Activated CD4-positive, alpha-beta memory T cell treated with anti-CD3 and anti-CD28 coated beads for 36 hours (primary cell): ENCODE data around the gene RBM20. TPM values are rescaled to one million over a fixed set of nuclear protein-coding genes. Genes with fewer than 3 reads are reported as not detected.

ENCODE experiments used
- CTCF ChIA-PET: fragments of 350-600 bp; sonication (Branson Sonifier 250); formaldehyde crosslinking; loops from one replicate; lab custom pipeline; 2021; ENCODE audit warnings: antibody characterized with exemption, inconsistent platforms; lab: Charles Lee
- POLR2A ChIA-PET: fragments of 350-600 bp; sonication (Branson Sonifier 250); formaldehyde crosslinking; loops from one replicate; lab custom pipeline; 2021; ENCODE audit warnings: antibody characterized with exemption; lab: Charles Lee
- DNase-seq: peaks from one replicate; pipeline ENCODE4 v3.0.0-alpha.2; 2020
- H3K27ac Mint-ChIP-seq: one replicate; pipeline ENCODE4 v1.8.0; 2021; ENCODE audit warnings: mixed read lengths
- H3K27me3 Mint-ChIP-seq: one replicate; pipeline ENCODE4 v1.8.0; 2021; ENCODE audit warnings: mixed read lengths
- H3K36me3 Mint-ChIP-seq: one replicate; pipeline ENCODE4 v1.8.0; 2021; ENCODE audit warnings: mixed read lengths
- H3K4me1 Mint-ChIP-seq: one replicate; pipeline ENCODE4 v1.8.0; 2021; ENCODE audit warnings: low read depth, mixed read lengths
- H3K4me3 Mint-ChIP-seq: one replicate; pipeline ENCODE4 v1.8.0; 2021; ENCODE audit warnings: mild to moderate bottlenecking, mixed read lengths
- H3K9me3 Mint-ChIP-seq: one replicate; pipeline ENCODE4 v1.8.0; 2021; ENCODE audit warnings: mixed read lengths
- intact Hi-C: fragments of 100-400 bp; cut with micrococcal nuclease; formaldehyde crosslinking; loops from one replicate; pipeline ENCODE4 v1.15.1; 2023
- total RNA-seq, 2 experiments: library from RNA; stranded (reverse); gene quantifications; one replicate each; pipeline ENCODE4 v1.2.3, GENCODE V29; 2021

The RBM20 gene
- total RNA-seq, 2 experiments from 2014 or later: not detected

DNA sequence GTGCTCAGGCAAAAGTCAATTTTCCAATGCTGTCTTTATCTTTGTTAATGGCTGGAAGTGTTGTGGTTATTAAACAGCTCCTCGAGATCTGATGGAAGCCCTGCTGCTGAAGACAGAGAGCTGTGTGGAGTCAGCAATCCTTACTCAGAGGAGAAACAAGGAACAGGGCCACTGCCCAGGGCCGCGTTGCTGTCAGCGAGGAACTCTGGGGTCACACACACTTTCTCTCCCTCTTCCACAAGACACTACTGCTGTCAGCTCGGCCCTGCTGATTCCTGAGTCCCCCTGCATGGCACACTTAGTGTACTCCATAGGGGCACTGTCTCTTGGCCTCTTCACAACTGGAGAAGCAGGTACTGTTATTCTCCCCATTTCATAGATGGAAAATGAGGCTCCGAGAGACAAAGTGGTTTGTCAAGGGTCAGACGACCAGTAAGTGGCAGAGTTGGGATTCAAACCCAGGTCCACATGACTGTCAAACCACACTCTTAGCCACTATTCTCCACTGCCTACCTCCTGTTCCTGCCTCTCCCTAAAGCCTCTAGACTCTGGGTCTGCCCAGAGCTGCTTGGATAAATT, 198.3 kb downstream of the RBM20 start:
- Mint-ChIP-seq H3K36me3 (no peaks in the 10 kb centered on the region), H3K27me3 (no peaks in the 10 kb centered on the region), H3K4me1 (peaks cover 25% of the 10 kb centered on the region), H3K4me3 (no peak overlapping the region), H3K9me3 (no peaks in the 10 kb centered on the region), H3K27ac (no peak overlapping the region)
- intact Hi-C loops: loop anchor here (2.0 to 5.0 kb wide), 4 partner anchors 22 to 68 kb away; no protein-coding TSS in a partner anchor
- ChIA-PET CTCF (interaction anchor here (2.4 kb wide), 1 partner anchor 15 kb away, joined by 9 read pairs; no protein-coding TSS in a partner anchor), POLR2A (no interaction called here)
- DNase-seq: no peak

DNA sequence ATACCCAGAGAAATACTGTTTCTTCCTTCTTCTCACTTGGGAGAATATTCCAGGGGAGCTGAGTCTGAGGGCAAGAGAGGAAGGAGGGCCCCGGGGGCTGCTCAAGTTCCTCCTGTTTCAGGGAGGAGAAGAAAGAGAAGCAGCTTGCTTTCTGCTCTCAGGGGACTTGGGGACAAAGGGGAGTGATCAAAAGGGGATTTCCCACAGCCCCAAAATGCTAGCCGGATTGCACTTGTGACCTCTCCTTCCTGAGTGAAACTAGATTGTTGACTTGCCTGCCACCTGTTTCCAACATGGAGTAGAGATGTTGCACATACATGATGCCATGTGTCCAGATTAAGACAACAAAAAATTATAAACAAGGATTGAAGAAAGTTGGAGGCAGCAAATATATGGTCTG, 198.9 kb downstream of the RBM20 start:
- Mint-ChIP-seq H3K9me3 (no peaks in the 10 kb centered on the region), H3K36me3 (no peaks in the 10 kb centered on the region), H3K27me3 (no peaks in the 10 kb centered on the region), H3K27ac (peak overlapping the region; percentile 24), H3K4me3 (no peak overlapping the region), H3K4me1 (peaks cover 25% of the 10 kb centered on the region)
- peak; percentile 70 for DNase-seq
- CTCF ChIA-PET: interaction anchor here (2.4 kb wide), 1 partner anchor 15 kb away, joined by 9 read pairs; no protein-coding TSS in a partner anchor
- POLR2A ChIA-PET: interaction anchor here (1.6 kb wide), 1 partner anchor 10 kb away, joined by 5 read pairs; no protein-coding TSS in a partner anchor
- intact Hi-C loops: loop anchor here (2.0 to 5.0 kb wide), 4 partner anchors 22 to 68 kb away; no protein-coding TSS in a partner anchor

DNA sequence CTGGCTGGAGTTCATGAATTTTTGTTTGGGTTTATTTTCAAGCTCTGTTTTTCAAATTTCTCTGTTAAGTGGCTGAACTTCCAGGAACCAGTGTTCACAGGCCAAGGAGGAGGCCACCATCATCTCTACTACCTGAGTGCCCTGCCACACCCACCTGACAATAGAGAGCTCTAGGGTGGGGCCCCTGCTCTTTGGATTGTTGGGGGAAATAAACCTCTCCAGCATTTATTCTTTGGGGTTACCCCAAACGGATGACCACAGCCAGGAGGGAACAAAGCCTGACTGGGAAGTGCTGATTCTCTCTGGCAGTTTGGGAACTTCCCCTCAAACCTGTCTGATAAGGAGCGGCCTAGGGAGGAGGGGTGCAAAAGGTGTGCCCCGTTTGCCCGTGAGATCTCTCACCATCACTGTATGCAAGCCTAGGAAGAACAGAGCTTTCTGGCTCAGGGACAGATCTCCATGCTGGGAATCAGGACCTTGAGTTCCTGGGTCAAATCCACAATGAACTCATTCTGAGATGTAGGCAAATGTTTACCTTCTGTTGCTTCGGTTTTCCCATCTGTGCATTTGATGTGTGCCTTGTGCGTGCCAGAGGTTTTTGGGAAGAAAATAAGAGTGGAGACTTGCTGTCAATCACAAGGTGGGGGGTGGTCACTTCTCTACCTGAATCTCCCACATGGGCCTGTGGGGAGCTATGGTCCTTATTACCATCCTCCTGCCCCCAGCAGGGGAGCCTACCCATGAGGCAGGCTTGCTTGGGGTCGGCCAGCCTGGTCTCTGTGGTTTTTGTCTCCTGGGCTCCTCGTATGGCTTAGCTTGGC, 199.9 kb downstream of the RBM20 start:
- H3K9me3 Mint-ChIP-seq: no peaks in the 10 kb centered on the region
- intact Hi-C loops: loop anchor here (2.0 to 5.0 kb wide), 4 partner anchors 21 to 69 kb away; no protein-coding TSS in a partner anchor
- no peaks in the 10 kb centered on the region for H3K27me3 Mint-ChIP-seq
- no peaks in the 10 kb centered on the region for H3K36me3 Mint-ChIP-seq
- CTCF ChIA-PET: interaction anchor here (2.4 kb wide), 1 partner anchor 14 kb away, joined by 9 read pairs; no protein-coding TSS in a partner anchor
- no peak for DNase-seq
- no peak overlapping the region for H3K4me3 Mint-ChIP-seq
- POLR2A ChIA-PET: interaction anchor here (0.7 to 1.6 kb wide), 3 partner anchors 9 to 27 kb away, joined by 3 to 5 read pairs (median 3); no protein-coding TSS in a partner anchor
- H3K27ac Mint-ChIP-seq: no peak overlapping the region
- peaks cover 25% of the 10 kb centered on the region for H3K4me1 Mint-ChIP-seq

DNA sequence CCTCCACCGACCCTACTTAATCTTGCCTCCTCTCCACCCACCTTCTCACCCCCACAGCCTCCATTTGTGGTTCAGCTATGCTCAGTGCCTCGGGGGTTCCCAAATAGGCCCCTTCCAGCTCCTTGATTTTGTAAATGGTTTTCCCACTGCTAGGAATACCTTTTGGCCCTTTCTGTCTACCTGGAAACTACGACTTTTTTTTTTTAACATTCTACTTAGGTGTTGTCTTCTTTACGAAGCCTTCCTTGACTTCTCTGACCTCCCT, 200.4 kb downstream of the RBM20 start:
- CTCF ChIA-PET: interaction anchor here (2.4 kb wide), 1 partner anchor 13 kb away, joined by 9 read pairs; no protein-coding TSS in a partner anchor
- H3K27ac Mint-ChIP-seq: no peak overlapping the region
- H3K36me3 Mint-ChIP-seq: no peaks in the 10 kb centered on the region
- POLR2A ChIA-PET: interaction anchor here (0.7 kb wide), 1 partner anchor 27 kb away, joined by 3 read pairs; no protein-coding TSS in a partner anchor
- H3K9me3 Mint-ChIP-seq: no peaks in the 10 kb centered on the region
- intact Hi-C loops: loop anchor here (5.0 kb wide), 1 partner anchor 42 kb away; no protein-coding TSS in a partner anchor
- peaks cover 25% of the 10 kb centered on the region for H3K4me1 Mint-ChIP-seq
- H3K4me3 Mint-ChIP-seq: no peak overlapping the region
- H3K27me3 Mint-ChIP-seq: no peaks in the 10 kb centered on the region
- DNase-seq: no peak

DNA sequence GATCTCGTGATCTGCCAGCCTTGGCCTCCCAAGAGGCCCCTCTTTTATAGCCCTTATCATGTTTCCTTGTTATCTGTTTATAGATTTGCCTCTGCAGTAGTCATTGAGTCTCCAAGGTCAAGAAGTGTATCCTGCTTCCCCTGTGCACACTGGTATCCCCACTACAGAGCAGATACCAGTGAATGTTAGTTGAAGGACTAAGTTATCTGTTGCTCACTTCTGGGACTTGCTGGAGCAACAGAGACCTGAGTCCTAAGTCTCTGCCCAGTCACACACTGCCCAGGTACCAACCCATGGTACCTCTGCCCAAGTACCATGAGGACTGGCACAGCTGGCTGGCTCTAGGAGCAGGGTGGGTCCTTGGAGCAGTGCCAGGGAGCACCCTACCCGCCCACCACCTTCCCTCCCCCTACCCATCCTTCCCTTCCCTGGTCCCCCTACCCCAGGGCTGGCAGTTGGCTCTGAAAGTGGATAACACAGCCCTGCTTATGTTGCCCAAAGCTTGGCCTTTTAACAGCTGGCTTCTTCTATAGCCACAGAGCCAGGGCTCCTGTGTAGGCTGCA, 201.1 kb downstream of the RBM20 start:
- H3K9me3 Mint-ChIP-seq: no peaks in the 10 kb centered on the region
- no peak overlapping the region for H3K4me3 Mint-ChIP-seq
- H3K27me3 Mint-ChIP-seq: no peaks in the 10 kb centered on the region
- H3K36me3 Mint-ChIP-seq: no peaks in the 10 kb centered on the region
- no peak for DNase-seq
- ChIA-PET POLR2A (no interaction called here), CTCF (interaction anchor here (1.5 to 2.4 kb wide), 2 partner anchors 13 to 49 kb away, joined by 4 to 9 read pairs; no protein-coding TSS in a partner anchor)
- intact Hi-C loops: no loop called here
- no peak overlapping the region for H3K27ac Mint-ChIP-seq
- peaks cover 32% of the 10 kb centered on the region for H3K4me1 Mint-ChIP-seq

DNA sequence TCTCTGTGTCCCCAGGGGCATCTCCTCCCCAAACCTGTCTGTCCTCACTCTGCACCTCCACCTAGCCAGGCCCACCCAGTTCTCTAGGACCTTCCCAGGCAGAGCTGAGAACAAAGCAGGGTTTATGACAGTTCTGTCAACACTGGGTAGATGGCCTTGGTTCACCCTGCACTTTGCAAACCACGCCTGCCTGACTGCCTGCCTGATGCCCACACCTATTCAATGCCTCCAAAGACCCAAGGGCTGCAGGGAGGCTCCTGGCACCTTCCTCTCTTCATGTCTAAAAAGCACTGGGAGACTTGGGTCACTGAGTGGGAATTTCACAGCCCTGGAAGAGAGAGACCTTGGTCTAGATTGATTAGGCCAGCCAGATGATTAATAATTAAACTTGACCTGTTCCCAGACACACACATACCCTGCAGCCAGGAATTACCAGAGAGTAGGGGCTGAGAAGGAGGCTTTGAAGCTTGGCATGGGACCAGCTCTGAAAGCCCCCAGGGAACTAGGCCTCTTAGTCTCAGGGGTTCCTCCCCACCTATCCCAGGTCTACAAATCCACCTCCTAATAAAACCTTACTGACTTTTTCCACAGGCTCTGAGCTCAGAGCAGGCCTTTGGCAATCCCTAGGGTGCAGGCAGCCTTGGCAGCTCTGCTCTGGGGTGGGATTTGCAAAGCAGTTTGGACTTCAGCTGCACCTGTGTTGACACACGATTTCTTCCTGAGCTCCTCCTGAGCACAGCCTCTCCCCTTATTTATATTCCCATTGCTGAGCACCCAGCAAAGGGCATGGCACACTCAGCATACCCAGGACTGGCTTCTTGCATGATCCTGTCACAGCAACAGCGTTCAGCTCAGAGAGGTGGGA, 201.9 kb downstream of the RBM20 start:
- H3K4me1 Mint-ChIP-seq: peaks cover 38% of the 10 kb centered on the region
- no peaks in the 10 kb centered on the region for H3K36me3 Mint-ChIP-seq
- no peak for DNase-seq
- POLR2A ChIA-PET: no interaction called here
- H3K27me3 Mint-ChIP-seq: no peaks in the 10 kb centered on the region
- no peak overlapping the region for H3K4me3 Mint-ChIP-seq
- H3K9me3 Mint-ChIP-seq: no peaks in the 10 kb centered on the region
- intact Hi-C loops: no loop called here
- no peak overlapping the region for H3K27ac Mint-ChIP-seq
- CTCF ChIA-PET: interaction anchor here (0.7 to 1.5 kb wide), 2 partner anchors 48 to 75 kb away, joined by 3 to 4 read pairs; no protein-coding TSS in a partner anchor

DNA sequence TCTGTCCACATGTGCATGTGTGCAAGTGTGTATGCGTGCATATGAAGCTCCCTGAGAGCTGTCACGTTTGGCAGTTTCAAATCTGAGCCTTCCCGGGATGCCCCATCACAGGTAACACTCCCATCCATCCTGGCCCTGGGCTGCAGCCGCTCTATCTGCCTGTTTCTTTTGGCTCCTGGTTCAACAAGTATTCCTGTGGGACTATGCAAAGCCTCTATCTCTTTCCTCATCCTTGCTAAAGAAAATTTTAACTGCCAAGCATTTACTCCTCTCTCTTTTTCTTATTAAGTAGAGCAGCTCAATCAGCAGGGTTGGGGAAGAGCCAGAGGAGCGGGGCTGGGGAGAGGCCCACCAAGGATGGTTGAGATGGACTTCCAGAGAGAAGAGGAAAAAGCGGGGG, 203.2 kb downstream of the RBM20 start:
- H3K4me3 Mint-ChIP-seq: no peak overlapping the region
- CTCF ChIA-PET: interaction anchor here (1.5 kb wide), 1 partner anchor 10 kb away, joined by 5 read pairs; no protein-coding TSS in a partner anchor
- H3K36me3 Mint-ChIP-seq: no peaks in the 10 kb centered on the region
- no peak overlapping the region for H3K27ac Mint-ChIP-seq
- H3K4me1 Mint-ChIP-seq: peaks cover 40% of the 10 kb centered on the region
- POLR2A ChIA-PET: no interaction called here
- intact Hi-C loops: no loop called here
- DNase-seq: no peak
- H3K27me3 Mint-ChIP-seq: no peaks in the 10 kb centered on the region
- no peaks in the 10 kb centered on the region for H3K9me3 Mint-ChIP-seq

DNA sequence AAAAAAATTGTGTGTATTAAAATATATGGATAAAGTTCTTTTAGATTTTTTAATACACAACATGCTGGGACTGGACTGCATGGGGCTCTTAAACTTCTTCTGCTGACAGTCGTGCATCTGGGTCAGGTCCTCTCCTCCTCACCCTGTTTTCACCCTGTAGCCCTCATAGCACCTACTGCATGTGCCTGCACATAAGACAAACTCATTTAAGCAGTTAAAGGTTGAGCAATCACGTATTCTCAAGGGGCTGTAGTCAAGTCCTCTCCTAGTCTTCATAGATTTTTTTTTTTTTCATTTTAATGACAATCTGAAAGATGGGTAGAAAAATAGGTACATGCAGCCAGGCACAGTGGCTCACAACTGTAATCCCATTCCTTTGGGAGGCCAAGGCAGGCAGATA, 204.0 kb downstream of the RBM20 start:
- Mint-ChIP-seq H3K4me1 (peaks cover 40% of the 10 kb centered on the region), H3K27ac (no peak overlapping the region), H3K9me3 (no peaks in the 10 kb centered on the region), H3K27me3 (no peaks in the 10 kb centered on the region), H3K4me3 (no peak overlapping the region), H3K36me3 (no peaks in the 10 kb centered on the region)
- ChIA-PET CTCF (interaction anchor here (1.5 kb wide), 1 partner anchor 9 kb away, joined by 5 read pairs; no protein-coding TSS in a partner anchor), POLR2A (no interaction called here)
- intact Hi-C loops: no loop called here
- no peak for DNase-seq

DNA sequence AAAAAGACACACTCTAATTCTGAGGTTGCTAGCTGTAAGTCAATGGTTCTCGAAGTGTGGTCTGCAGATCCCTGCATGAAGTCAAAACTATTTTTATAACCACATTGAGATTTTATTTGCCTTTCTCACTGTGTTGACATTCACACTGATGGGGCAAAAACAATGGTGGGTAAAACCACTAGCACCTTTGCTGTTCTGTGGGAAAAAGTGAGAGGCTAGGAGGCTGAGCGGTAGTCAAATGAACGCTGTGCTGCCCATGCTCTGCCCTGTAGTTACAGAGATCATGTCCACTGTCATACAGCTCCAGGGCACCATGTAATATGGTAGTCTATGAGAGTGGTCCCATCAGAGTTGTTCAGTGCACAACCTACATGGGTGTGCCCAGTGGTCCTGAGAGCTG, 206.0 kb downstream of the RBM20 start:
- Mint-ChIP-seq H3K27me3 (no peaks in the 10 kb centered on the region), H3K4me1 (peaks cover 50% of the 10 kb centered on the region), H3K4me3 (no peak overlapping the region), H3K36me3 (no peaks in the 10 kb centered on the region), H3K27ac (no peak overlapping the region), H3K9me3 (peaks cover 2% of the 10 kb centered on the region)
- DNase-seq: no peak
- intact Hi-C loops: no loop called here
- CTCF ChIA-PET: interaction anchor here (0.7 to 1.7 kb wide), 2 partner anchors 44 to 240 kb away, joined by 3 to 4 read pairs; no protein-coding TSS in a partner anchor
- POLR2A ChIA-PET: interaction anchor here (1.0 kb wide), 1 partner anchor 15 kb away, joined by 4 read pairs; no protein-coding TSS in a partner anchor

DNA sequence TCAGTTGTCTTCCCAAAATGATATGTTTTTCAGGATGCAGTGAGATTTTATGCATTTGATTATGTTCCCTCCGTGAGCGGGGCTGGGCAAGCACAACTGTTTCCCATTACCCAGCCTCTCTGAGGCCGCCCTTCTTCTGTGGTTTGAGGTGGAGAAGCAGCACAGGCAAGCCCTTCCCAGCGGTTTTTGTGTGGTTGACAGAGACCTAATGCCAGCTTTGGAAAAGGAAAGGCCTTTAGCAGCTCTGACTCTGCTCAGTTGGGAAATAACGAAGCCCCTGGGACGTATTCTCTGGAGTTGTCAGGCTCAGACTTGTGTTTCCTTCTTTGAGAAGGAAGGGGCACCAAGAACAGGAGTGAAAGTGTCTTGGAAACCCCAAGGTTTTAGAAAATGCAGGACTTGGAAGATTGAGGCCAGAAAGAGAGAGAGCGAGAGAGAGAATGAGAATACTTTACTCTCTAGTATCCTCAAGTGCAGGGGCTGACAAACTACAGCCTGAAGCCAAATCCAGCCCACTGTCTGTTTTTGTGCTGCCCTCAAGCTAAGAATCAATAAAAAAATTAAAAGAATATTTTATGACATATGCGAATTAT, 207.0 kb downstream of the RBM20 start:
- intact Hi-C loops: no loop called here
- CTCF ChIA-PET: interaction anchor here (0.7 to 1.7 kb wide), 4 partner anchors 19 to 241 kb away, joined by 3 to 4 read pairs (median 4); no protein-coding TSS in a partner anchor
- H3K27ac Mint-ChIP-seq: no peak overlapping the region
- peaks cover 5% of the 10 kb centered on the region for H3K9me3 Mint-ChIP-seq
- no peaks in the 10 kb centered on the region for H3K27me3 Mint-ChIP-seq
- H3K4me3 Mint-ChIP-seq: no peak overlapping the region
- no peak for DNase-seq
- H3K4me1 Mint-ChIP-seq: peaks cover 59% of the 10 kb centered on the region
- no peaks in the 10 kb centered on the region for H3K36me3 Mint-ChIP-seq
- POLR2A ChIA-PET: interaction anchor here (1.1 kb wide), 1 partner anchor 13 kb away, joined by 3 read pairs; no protein-coding TSS in a partner anchor
